HG03439 (cell line): ENCODE results near the gene CTXN3.

Experiments used
- ATAC-seq: cut with Tn5 transposase; IDR thresholded peaks from one replicate; pipeline ENCODE4 v1.9.1; 2021; ENCODE audit warnings: mild to moderate bottlenecking, moderate library complexity; ENCODE audit not compliant: unreplicated experiment

The CTXN3 gene

GRCh38 chr5:127649018-127649439, at the start of gene CTXN3:
Gene CTXN3 (plus strand): TSS chr5:127649082. CDS start chr5:127657522, 8,440 bp downstream.
- no peak for ATAC-seq

GRCh38 chr5:127599320-127599719, 49.6 kb upstream of the CTXN3 start:
- no peak for ATAC-seq

- no peak for ATAC-seq
Observed at GRCh38 chr5:127599847-127600246, 49.0 kb upstream of the CTXN3 start.

- no peak for ATAC-seq
Observed at GRCh38 chr5:127601111-127601510, 47.8 kb upstream of the CTXN3 start.

GRCh38 chr5:127601601-127602000, 47.3 kb upstream of the CTXN3 start:
- no peak for ATAC-seq

GRCh38 chr5:127602481-127602880, 46.4 kb upstream of the CTXN3 start:
- ATAC-seq, result no peak

GRCh38 chr5:127602896-127603844, 45.7 kb upstream of the CTXN3 start:
- no peak for ATAC-seq

GRCh38 chr5:127608077-127608660, 40.7 kb upstream of the CTXN3 start:
- no peak for ATAC-seq

- no peak for ATAC-seq
Observed at GRCh38 chr5:127609011-127609410, 39.9 kb upstream of the CTXN3 start.

GRCh38 chr5:127609957-127610356, 38.9 kb upstream of the CTXN3 start:
- no peak for ATAC-seq

- no peak for ATAC-seq
Observed at GRCh38 chr5:127612441-127613141, 36.3 kb upstream of the CTXN3 start.

- no peak for ATAC-seq
Observed at GRCh38 chr5:127615916-127616315, 33.0 kb upstream of the CTXN3 start.

GRCh38 chr5:127619908-127620479, 28.9 kb upstream of the CTXN3 start:
- no peak for ATAC-seq

- ATAC-seq, result no peak
Observed at GRCh38 chr5:127621601-127622325, 27.1 kb upstream of the CTXN3 start.

- no peak for ATAC-seq
Observed at GRCh38 chr5:127634007-127634406, 14.9 kb upstream of the CTXN3 start.

GRCh38 chr5:127639828-127640227, 9.1 kb upstream of the CTXN3 start:
- ATAC-seq, result no peak

- ATAC-seq, result no peak
Observed at GRCh38 chr5:127642949-127643348, 5.9 kb upstream of the CTXN3 start.

GRCh38 chr5:127643607-127644006, 5.3 kb upstream of the CTXN3 start:
- ATAC-seq, result no peak

- ATAC-seq, result no peak
Observed at GRCh38 chr5:127645300-127645726, 3.6 kb upstream of the CTXN3 start.

- ATAC-seq, result no peak
Observed at GRCh38 chr5:127647361-127647958, 1.4 kb upstream of the CTXN3 start.
